GM11168 (cell line): Measurements from ENCODE around the gene RIMS1.

Experiments used
- in situ Hi-C: fragments of 300-500 bp; cut with MboI; formaldehyde crosslinking; loops from one replicate; pipeline ENCODE4 v1.12.0; 2022; ENCODE audit warnings: low sequenced_read_pairs; ENCODE audit not compliant: unreplicated experiment

RIMS1 gene

DNA sequence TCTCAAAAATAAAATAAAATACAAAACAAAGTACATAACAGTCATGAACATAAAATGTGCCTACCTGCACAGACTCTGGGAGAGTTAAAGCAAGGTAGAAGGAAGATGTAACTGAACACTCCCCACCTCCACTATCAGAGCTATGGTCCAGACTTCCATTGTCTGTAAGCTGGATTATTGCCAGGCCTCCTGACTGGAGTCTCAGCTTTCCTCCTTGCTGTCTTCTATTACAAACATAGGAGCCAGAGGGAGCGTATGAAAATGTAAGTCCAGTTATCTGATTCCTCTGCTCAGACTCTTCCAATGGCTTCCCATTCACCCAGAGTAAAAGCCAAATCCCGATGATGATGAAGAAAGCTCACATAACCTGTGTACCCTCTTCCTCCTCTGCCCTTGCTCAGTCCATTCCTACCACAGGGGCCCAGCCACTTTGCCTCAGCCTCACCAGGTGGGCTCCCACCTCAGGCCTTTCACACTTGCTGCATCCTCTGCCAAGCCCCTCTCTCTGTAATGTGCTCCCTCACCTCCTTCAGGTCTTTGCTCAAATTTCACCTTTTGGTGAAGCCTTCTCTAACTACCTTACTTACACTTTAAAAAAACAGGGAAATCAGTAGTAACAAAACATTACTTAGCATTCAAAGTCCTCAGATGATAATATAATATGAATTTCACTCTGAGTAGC, 194.1 kb downstream of the RIMS1 start:
- in situ Hi-C loops: loop anchor here (25.0 kb wide), 1 partner anchor 543 kb away; no protein-coding TSS in a partner anchor

DNA sequence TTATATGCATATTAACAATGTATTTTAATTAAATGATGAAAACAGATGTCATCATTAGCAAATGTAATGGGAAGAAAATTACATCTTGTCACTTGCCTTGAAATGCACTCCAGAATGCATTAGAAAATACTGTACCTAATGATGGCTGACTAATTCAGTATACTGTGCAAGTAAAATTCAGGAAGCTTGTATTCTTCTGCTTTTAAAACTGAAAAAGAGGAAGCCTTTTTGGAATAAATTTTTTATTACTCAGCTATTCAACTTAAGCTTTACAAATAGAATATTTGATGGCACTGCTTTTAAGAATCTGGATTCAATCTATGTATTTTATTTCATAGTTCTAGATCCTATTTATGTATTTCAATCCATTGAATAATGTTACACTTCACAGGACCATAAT, 195.5 kb downstream of the RIMS1 start:
- in situ Hi-C loops: loop anchor here (25.0 kb wide), 1 partner anchor 545 kb away; no protein-coding TSS in a partner anchor

DNA sequence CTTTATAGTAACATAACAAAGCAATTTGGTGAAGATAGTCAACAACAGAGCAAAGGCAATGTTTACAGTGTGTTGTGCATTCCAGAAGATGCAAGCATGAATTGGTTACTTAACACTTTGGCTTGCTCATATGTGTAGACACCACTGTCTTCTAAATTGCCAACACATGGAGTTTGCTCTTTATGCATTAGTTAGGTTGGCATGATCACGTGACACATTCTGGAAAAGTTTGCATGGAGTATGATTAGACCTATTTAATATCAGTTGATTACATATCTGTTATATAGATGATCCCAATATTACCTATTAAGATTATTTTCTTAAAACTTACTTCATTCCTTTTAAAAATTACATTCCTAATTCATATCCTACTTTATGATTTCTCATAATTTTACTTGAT, 197.6 kb downstream of the RIMS1 start:
- in situ Hi-C loops: loop anchor here (25.0 kb wide), 1 partner anchor 547 kb away; no protein-coding TSS in a partner anchor

DNA sequence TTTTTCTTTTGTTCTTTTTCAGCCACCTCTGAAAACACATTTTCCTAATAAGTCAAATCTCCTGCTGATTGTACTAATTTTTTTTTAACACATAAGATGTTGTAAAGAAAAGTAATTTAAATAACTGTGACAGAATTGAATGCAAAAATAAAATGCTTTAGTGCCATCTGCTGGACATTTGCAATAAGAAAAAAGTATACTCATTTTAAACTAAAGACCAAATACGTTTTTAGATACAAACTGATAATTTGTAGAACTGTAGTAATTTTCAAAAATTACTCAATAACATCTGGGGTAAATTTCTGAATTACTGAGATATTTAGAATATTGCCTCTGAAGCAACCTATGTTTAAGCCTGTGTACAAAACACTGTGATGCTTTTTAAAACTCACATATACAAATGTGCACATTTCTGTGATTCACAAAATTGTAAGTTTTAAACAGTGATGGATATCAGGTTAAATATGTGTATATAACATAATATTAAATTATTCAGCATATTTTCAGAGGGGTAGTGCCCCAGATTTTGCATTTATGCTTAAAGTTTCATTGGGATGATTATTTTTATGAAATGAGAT, 198.7 kb downstream of the RIMS1 start:
- in situ Hi-C loops: loop anchor here (25.0 kb wide), 1 partner anchor 548 kb away; no protein-coding TSS in a partner anchor

DNA sequence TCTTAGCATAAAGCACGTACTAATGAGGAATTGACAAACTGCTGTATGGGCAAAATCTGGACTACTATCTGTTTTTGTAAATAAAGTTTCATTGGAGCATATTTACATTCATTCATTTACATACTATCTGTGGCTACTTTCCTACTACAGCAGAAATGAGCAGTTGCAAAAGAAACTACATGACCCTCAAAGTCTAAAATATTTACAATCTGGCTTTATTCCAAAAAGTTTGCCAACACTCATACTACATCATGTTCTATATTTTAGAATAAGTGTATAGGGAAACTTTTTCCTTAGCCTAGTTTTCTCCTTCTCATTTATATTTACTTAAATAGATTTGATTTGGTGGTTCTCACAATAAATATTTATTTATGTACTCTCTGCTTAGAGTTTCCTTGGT, 208.2 kb downstream of the RIMS1 start:
- in situ Hi-C loops: loop anchor here (25.0 kb wide), 1 partner anchor 557 kb away; no protein-coding TSS in a partner anchor

DNA sequence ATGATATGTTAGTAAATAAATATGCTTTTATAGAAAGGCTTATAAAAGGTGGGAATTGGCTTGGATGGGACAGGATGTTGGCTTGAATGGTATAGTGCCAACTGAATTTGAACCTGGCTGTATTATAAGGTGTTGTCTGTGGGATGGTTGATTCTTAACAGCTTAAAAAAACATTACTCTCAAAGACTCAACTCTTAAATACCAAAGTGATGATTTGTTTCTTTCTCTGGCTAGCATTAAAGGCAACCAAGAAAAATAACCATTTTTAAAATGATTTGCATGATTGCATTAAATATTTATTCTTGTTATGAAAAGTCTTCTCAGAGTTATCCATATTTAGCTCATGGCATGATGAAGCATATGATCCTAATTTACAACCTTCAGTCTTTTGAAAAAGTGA, 216.2 kb downstream of the RIMS1 start:
- in situ Hi-C loops: no loop called here

DNA sequence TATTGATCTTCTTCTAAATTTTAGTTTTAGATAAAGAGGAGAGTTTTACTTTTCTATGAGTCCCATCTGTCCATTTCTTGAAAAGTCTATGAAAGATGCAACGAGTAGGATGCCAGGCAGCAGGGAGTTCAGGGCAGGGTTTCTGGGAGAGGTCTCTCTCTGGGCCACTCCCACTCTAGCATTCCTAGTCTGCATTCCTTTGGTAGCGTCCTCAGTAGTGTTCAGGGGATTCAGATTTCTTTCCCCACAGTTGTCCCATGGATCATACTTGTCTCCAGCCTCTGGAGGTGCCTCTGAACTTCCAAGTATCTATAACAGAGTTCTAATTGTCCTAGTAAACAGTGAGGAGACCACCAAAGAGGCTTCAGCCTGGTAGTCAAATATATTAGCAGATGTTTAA, 225.3 kb downstream of the RIMS1 start:
- in situ Hi-C loops: no loop called here

DNA sequence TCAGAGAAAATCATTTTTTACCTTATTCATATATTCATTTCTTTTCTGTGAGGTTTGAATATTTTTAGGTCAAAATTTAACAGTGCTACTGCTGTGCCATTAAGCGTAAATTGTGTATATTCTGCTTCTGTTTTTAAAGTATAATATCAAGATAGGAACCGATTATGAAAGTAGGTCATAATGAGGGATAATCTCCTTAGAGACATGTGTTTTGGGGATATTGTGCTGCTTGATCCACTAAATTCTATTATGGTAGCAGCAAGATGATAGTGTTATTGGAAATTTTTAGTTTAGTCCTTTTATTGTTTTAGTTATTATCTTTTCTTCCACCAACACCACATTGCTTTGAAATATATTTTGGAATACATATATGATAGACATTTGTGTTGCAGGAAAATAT, 244.0 kb downstream of the RIMS1 start:
- in situ Hi-C loops: no loop called here

DNA sequence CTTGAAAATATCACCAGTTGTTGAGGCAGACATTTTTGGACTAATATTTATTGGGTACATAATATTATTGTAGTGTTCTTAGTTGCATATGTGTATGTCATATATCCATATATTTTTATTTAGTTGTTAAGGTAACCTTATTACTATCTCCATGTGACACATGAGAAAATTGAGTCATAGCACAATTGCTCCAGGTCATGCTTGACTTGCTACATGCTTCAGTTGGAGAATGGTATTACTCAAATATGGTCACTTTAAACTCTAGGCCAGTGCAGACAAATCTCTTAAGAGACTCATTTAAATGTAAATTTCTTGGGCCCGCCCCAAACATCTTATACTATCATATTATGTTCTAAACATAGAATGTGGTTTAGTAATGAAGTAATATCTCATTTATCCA, 246.1 kb downstream of the RIMS1 start:
- in situ Hi-C loops: no loop called here

DNA sequence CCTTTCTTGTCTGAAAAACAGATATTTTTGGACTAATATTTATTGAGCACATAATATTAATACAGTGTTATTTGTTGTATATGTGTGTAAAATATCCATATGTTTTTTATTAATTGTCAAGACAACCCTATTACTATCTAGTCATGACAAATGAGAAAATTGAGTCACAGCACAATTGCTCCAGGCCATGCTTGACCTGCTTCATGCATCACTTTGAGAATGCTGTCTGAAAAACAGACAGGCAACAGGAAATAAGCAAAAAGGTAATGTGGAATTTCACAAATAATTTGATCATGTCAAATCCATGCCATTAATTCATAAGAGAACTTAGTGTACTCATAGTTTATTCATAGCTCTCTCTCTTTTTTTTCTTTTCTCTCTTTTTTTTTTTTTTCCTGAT, 246.5 kb downstream of the RIMS1 start:
- in situ Hi-C loops: no loop called here

DNA sequence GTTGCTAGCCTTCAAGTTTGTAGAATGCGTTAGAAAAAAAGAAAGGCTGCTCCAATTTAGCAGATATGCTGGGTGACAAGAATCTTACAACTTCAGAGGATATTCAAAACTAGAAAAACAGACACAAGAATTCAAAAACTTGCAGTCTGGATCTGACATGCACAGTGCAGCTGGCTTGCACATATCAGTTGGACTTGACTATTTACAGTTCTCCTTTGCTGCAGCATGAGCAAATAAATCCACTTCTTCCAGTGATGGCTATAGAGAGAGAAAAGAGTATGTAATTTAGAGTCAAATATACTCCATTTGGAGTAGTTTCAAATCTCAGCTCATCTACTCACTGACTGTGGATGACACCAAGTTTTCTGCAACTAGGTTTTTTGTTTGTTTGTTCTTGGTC, 247.0 kb downstream of the RIMS1 start:
- in situ Hi-C loops: no loop called here

DNA sequence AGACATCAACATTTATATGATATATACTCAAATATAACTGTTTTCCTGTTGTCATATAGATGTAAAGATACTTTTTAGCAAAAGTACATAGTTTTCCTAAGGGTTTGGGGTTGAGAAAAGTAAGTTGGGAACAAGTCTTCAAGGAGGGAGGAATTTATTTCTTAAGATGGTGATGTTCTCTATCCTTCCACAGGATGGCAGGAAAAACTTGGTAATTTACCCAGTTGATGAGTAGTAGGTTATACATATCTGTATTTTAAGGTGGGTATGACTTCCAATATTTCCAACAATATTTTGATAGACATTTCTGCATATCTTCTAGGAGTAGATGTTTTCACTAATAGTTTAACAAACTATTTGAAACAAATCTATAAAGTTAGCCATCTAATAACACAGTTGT, 254.4 kb downstream of the RIMS1 start:
- in situ Hi-C loops: no loop called here

DNA sequence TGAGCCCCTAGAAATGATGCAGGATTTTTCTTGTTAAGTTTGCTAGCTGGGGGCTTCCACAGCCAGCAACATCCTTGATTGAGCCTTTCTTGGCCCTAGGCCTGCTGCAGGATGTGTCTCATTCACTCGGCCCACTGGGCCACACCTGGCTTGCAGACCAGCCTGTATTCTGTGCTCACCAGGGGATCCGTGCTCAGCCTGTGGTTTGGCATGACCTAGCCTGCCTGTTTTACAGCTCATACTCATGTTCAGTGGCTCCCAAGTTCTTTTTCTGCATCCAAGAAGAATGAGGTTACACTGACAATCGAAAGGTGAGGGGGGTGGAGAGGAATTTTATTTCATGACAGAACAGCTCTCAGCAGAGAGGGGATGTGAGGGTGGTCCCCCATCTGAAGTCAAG, 263.4 kb downstream of the RIMS1 start:
- in situ Hi-C loops: no loop called here

DNA sequence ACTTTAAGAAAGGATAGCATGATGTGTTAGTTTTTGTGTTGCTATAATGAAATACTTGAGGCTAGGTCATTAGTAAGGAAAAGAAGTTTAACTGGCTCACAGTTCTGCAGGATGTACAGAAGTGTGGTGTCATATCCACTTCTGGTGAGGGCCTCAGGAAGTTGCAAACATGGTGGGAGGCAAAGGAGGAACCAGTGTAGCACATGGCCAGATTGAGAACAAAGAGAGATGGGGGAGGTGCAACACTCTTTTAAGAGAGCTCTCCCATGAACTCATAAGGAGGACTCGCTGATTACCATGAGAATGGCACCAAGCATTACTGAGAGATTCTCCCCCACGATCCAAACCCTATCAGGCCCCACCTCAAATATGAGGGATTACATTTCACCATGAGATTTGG, 265.4 kb downstream of the RIMS1 start:
- in situ Hi-C loops: no loop called here

DNA sequence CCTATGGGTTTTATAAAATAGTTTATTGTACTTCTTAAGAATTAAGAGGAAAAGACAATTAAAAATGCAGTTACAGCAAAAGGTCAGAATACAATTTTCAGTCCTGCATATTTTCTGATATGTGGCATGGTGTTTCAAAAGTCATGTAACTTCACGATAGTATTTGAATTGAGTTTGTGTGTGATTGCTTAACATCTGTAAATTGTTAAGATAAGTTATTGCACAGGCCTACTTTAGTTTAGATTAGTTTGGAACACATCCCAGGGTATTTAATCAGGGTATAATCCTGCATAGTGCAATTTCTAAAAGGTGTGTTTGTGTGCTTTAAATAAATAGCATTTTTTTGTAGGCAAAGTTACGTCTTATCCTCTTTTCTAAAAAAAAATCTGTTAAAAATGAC, 289.6 kb downstream of the RIMS1 start:
- in situ Hi-C loops: no loop called here

DNA sequence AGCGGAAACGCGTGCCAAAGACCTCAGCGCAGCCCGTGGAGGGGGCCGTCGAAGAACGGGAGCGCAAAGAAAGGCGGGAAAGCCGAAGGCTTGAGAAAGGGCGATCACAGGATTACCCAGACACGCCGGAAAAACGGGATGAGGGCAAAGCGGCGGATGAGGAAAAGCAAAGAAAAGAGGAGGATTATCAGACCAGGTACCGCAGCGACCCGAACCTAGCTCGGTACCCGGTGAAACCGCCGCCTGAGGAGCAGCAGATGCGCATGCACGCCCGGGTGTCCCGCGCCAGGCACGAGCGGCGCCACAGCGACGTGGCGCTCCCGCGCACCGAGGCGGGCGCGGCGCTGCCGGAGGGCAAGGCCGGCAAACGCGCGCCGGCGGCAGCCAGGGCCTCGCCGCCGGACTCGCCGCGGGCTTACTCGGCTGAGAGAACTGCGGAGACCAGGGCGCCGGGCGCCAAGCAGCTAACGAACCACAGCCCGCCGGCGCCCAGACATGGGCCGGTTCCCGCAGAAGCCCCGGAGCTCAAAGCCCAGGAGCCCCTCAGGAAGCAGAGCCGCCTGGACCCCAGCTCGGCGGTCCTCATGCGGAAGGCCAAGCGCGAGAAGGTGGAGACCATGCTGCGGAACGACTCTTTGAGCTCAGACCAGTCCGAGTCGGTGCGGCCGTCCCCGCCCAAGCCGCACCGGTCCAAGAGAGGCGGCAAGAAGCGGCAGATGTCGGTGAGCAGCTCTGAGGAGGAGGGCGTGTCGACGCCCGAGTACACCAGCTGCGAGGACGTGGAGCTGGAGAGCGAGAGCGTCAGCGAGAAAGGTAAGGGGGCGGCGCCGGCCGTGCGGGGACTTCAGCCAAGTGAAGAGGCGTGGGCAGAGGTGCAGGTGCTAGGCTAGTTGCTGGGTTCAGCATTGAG, 296.2 kb downstream of the RIMS1 start:
- in situ Hi-C loops: no loop called here

DNA sequence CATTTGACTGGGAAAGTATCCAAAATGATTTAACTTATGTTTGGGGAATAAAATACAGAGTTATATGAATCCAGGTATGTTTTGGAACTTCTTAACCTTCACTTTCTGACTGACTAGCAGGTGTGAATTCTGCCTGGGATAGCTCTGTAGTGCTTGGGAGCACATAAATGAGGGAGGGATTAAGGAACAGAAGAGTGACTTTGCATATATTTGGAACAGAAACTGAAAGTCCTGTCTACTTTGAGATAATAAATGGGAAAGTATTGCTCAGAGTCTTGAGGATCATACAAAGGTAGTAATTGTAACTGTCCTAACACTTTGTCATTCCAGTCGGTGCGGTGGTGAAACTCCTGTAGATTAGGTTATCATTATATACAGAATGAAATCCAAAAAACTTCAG, 317.6 kb downstream of the RIMS1 start:
- in situ Hi-C loops: no loop called here

DNA sequence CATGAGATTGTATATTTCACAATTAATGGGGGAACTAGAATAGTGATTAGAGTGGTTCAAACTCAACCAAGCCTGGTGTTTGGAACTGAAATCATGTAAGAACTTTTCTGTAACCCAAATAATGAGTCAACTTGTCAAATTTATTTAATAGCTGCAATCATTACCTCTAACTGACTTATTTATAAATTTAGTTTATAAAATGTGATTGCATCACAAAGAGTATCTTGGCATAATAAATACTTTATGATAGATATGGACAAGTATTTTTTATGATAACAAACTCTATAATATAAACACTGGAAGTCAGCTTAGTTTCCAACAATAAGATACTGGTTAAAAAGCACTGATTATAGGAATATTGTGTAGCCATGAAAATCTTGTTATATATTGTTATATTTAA, 319.1 kb downstream of the RIMS1 start:
- in situ Hi-C loops: no loop called here

DNA sequence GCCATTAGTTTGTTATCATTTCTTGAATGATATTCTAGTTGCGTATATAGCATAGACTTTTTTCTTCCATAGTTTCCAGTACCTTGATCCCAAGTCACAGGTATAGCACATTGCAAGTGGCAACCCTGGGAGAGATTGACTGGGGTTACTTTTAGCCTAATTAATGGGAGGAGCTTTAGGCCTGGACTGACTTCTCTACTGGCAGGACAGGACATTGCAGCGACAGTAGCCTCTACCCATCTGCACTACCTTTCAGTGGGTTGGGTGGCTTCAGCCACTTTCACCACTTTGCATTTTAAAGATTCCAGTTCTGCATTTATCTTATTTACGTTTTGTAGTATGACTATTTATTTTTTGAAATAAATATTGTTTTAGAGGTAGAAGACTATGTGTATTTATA, 320.3 kb downstream of the RIMS1 start:
- in situ Hi-C loops: no loop called here

DNA sequence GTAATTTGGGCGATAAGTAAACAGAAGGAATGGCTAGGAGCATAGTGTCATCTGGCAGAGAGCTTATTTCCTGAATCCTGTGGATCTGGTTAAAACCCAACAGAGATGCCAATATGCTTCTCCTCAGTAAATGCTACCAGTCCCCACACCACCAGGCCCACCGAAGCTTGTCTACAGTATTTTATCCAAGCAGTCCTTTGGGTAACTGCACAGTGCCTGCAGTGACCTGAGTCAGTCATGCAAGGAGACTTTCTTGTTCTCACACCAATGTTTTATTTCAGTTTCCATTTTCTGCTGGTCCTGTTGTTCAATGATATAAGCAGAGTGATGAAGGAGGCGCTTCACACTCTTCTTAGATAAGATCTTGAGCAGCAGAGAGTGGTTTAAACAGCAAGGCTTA, 326.3 kb downstream of the RIMS1 start:
- in situ Hi-C loops: no loop called here

DNA sequence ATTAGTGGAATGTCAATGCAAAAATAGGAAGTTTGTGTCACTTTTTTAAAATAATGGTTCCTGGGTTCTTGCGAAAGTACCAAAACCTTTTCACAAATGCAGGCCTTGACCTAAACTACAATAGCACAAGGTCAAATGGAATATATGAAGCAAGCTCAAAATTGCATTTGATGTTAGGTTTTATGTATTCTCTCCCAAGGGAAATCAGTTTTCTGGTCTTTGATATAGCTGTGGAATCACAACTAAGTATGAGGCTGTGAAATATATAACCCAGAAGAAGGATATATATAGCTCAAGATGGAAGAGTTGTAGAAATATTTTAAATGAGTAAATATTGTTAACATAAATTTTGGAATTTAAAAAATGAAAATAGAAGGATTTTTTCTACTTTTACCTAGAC, 327.3 kb downstream of the RIMS1 start:
- in situ Hi-C loops: no loop called here
